Measurements from ENCODE around the gene TMEM234.
"Not testable (repeated sequence)": the region's sequence is repeated elsewhere in the genome, so short reads cannot be mapped to it uniquely, and the experiment has no call there.

The TMEM234 gene

GRCh38 chr1:32221980-32222755 lies at the start of gene TMEM234, which contains the start of gene EIF3I:
TMEM234 (minus strand) TSS chr1:32222353; CDS start chr1:32222322, 31 bp downstream.
EIF3I (plus strand) TSS chr1:32222407; CDS start chr1:32222442, 35 bp downstream.
- peak; percentile 96 for DNase-seq

DNA sequence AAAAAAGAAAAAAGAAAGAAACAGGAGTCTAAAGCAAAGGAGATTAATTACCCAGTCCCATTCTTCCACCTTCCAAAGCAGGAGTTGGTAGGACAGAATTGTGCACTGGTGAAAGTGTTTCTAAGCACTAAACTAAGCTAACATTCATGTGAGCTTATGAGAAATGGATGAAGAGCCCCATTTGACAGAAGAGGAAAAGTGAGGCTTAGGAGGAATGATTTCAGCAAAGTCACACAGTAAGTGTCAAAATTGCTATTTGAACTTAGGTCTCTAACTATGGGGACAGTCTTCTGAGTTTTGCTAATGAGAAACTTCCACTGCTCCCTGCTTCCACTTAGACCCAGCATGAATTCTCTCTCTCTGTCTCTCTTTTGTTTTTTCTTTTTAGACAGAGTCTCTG lies 47.6 kb upstream of the TMEM234 start:
- DNase-seq: no peak

DNA sequence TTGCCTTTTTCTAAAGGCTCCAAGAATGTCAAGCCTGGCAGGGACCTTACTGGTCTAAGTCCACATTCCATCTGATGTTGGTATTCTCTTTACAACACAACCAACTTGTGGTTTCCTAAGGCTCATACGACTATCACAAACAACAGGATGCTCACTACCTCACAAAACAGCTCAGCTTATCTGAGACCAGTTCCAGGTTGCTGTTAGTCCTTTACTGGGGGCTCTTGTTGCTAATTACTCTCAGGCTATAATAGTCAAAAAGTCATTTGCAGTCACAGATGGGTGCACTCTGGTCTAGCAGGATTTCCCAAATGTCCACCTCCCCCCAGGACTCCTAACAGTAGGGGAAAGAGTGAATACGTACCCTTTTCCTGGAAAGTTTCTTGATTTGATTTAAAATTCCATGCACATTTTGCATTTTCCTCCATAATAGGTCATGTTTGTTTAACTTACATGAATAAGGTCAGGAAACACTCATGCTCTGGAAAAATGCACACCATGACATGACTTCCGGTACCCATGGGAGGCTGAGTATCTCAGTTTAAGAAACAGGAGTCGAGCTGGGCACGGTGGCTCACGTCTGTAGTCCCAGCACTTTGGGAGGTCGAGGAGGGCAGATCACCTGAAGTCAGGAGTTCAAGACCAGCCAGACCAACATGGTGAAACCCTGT lies 44.9 kb upstream of the TMEM234 start:
- DNase-seq: no peak

GRCh38 chr1:32265846-32266245 lies 43.7 kb upstream of the TMEM234 start:
- DNase-seq: no peak

DNA sequence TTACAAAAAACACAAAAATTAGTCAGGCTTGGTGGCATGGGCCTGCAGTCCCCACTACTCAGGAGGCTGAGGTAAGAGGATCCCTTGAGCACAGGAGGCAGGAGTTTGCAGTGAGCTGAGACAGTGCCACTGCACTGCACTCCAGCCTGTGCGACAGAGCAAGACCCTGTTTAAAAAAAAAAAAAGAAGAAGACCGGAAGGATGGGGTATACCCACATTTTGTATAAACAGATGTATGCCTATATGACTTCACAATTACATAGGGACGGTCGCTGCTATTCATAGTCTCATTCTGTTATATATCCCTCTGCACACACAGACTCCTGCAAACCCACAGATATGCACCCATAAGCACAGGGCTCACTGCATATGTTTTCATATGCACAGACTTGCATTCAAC lies 41.6 kb upstream of the TMEM234 start:
- DNase-seq: no peak

- DNase-seq: not testable (repeated sequence)
Measured at GRCh38 chr1:32263236-32263593, 41.1 kb upstream of the TMEM234 start.

GRCh38 chr1:32257227-32257508 lies 35.0 kb upstream of the TMEM234 start:
- no peak for DNase-seq

DNA sequence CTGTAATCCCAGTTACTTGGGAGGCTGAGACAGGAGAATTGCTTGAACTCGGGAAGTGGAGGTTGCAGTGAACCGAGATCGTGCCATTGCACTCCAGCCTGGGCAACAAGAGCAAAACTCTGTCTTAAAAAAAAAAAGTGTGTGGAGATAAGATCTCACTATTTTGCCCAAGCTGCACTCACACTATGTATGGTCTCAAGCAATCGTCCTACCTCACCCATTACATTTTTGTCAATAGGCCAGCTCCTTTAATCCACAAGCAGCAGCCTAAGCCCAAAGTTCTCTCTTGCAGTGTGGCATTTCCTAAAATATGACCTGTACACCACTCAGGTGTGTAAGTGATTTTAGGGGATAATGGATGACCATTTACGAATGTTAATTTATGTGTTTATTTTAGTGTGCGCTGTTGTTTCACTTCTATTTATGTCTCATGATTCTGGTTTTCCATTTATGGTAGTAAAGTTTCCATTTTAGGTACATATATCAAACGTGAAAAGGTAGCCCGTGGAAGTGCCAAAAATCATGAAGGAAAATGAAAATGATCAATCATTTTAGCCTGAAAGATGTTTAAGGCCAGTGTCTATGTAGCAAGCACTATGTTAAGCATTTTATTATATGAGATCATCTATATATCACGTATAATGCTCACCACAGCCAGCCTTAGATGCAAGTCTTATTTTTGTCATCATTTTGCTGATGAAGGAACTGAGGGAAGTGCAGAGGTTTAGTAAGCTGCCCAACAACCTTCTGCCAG lies 34.5 kb upstream of the TMEM234 start:
- no peak for DNase-seq

- DNase-seq: no peak
Measured at GRCh38 chr1:32255072-32256071, 33.2 kb upstream of the TMEM234 start.

DNA sequence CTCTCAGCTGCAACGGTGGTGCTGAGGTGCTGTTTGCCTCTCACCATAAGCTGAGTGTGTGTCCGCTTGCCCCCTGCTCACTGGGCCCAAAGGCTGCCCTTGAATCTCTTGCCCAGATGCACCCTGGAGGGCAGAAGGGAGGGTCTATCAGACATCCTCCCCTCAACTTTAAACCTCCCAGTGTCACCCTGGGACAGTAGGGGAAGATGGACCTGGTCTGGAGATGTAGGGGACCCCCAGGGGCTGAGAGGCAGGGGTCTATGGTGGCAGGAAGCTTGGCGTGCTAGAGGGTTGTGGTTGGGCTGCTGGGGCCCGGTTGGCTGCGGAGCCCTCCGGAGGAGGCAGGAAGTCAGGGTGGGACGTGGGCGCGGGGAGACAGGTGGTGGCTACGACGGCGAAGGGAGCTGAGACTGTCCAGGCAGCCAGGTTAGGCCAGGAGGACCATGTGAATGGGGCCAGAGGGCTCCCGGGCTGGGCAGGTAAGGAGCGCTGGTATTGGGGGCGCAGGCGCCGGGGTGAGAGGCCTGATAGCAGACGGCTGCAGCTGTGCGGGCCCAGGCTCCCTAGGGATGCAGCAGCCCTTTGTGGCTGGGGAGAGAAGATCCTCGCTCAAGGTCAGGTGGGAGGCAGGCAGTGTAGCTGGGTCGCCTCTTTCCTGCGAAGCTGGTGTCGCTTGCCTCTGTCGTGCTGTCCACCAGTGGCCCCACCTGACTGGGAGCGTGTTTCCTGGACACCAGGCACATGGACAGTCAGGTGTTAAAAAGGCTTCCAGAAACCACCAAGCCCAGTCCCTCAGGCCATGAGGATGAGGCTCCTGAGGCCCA lies 29.0 kb upstream of the TMEM234 start, which contains the start of gene LCK:
LCK (plus strand) TSS at position 373 of the 824 bp plus-strand sequence. CDS start 23,065 bp downstream, outside the sequence.
- DNase-seq: no peak

- no peak for DNase-seq
Measured at GRCh38 chr1:32249831-32250525, 27.8 kb upstream of the TMEM234 start.

DNA sequence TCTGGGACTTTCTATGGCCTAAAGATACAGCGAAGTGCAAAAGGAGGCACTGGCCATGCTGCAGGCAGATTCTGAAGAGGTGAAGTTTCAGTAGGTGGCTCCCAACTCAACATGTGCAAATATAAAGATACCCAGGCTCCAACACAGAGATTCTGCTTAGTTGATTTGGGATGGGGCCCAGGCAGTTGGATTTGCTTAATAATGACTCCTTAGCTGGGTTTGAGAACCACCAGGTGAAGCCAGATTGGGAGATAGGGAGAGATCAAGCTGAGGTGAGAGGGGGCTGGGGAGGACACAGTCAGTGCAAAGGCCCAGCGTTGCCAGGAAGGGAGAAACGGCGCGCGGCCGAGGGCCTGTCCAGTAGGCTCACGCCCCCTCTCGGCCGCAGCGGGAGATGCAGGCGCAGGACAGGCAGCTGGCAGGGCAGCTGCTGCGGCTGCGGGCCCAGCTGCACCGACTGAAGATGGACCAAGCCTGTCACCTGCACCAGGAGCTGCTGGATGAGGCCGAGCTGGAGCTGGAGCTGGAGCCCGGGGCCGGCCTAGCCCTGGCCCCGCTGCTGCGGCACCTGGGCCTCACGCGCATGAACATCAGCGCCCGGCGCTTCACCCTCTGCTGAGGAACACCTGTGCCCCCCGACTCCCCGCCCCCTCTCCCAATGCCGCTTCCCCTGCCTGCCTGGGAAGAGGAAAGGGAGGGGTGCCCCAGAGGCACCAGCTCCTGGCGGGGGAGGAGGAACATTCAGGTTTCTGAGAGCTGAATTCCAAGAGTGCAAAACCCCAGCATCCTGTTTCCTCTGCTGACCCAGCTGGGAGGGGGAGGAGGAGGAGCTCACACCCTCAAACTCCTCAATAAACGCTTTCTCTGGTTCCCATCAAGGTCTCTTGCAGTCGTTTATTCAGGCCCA lies 26.1 kb upstream of the TMEM234 start:
- peak; percentile 78 for DNase-seq

DNA sequence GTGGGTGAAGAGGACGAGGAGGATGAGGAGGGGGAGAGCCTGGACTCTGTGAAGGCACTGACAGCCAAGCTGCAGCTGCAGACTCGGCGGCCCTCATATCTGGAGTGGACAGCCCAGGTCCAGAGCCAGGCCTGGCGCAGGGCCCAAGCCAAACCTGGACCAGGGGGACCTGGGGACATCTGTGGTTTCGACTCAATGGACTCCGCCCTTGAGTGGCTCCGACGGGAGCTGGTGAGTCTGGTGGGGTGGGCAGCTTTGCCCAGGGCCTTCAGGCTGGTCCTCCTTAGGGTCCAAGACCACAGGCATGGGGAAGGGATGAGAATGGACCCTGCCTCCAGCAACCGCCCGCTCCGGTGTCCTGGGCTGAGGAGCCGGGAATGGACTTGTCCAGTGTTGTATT lies 25.3 kb upstream of the TMEM234 start:
- no peak for DNase-seq

- DNase-seq: no peak
Measured at GRCh38 chr1:32246888-32247273, 24.7 kb upstream of the TMEM234 start, which contains the start of gene FAM167B. FAM167B (plus strand) TSS chr1:32247222; CDS start chr1:32247422, 200 bp downstream.

DNA sequence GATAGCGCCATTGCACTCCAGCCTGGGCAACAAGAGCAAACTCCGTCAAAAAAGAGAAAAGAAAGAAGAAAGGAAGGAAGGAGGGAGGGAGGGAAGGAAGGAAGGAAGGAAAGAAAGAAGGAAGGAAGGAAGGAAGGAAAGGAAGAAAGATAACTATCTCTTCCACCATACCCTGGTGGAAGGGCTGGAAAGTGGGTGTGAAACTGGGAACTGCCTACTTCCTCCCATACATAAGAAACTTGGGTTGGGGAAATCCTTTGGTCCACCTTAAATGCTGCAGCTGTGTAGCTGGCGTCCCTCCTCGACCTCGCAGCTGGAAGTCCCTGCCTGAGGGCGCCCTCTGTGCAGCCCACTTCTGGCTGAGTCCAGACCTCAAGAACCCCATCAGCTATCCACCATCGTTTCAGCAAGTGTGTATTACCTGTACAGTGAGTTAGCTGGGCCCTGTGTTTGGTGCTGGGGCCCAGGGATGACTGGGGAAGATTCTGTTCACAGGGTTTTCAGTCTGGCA lies 20.2 kb upstream of the TMEM234 start:
- DNase-seq: peak; percentile 52

- DNase-seq: no peak
Measured at GRCh38 chr1:32241001-32241763, 19.0 kb upstream of the TMEM234 start.

DNA sequence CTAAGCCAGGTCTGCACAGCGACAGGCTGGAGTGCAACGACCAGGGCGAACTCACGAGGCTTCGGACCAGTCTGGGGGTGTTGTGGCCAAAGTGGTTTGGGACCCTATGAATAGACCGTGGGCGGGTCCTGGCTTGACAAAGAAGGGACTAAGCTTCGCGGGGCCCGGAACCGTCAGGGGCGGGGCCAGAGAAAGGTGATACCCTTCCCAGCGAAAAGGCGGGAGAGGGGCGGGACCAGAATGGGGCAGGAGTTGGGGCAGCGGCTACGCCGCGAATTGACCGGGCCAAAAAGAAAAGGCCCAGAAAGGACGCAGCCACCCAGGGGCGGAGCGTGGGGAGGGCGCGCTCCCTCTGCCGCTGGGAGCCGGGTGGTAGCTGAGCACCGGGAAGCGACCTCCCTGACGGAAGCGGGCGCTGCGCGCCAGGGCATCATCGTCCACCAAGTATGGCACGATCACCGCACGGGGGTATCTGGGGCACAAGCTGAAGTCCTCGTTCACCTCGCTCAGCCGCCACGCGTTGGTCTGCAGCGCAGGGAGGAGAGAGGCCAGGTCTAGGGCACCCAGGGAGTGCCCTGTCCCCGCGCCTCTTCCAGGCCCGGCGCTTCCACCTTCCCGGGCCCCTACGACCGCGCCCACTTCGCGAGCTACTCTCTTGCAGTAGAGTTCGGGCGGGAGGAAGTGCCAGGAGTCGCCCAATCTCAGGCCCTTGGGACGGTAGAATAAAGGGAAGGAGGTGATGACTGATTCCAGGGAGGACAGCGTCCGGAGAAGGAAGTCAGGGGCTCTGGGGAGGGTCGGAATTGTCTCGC lies 18.2 kb upstream of the TMEM234 start:
- peak; percentile 57 for DNase-seq

DNA sequence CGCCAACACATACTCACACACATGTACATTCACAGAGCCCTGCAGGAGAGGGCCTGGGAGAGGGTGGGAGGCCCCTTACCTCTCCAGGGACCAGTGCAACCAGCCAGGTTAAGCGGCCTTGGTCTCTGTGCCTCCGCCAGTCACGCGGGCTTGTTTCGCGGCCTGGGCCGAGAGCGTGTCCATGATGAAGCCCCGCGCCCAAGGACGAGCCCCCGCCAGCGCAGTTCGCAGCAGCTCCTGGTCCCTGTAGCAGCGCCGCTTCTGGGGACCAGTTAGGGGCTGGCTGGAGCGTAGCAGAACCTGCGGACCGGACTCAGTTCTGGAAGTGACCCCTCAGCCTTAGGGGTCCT lies 17.6 kb upstream of the TMEM234 start:
- no peak for DNase-seq

All from inflammatory macrophage treated with lipopolysaccharide for 4 hours (primary cell).